Peyer's patch (tissue), 4 donors: Measurements from ENCODE around the gene IMMP2L. TPM values are rescaled to one million over a fixed set of nuclear protein-coding genes. Genes with fewer than 3 reads are reported as not detected.

Experiments
- DNase-seq, 3 donors: peaks; one replicate each; pipeline ENCODE4 v3.0.0-alpha.2; 2017 to 2019
- H3K27ac ChIP-seq, 4 donors: fragments of 200-600 bp; sonication (generic); one replicate each; pipeline ENCODE4 v1.5.1; 2016 to 2019
- H3K27me3 ChIP-seq, 2 donors: fragments of 200-600 bp; sonication (generic); one replicate each; pipeline ENCODE4 v1.5.1; 2019
- H3K36me3 ChIP-seq, 3 donors: fragments of 200-600 bp; sonication (generic); one replicate each; pipeline ENCODE4 v1.5.1; 2016 to 2019
- H3K4me1 ChIP-seq, 4 donors: fragments of 200-600 bp; sonication (generic); one replicate each; pipeline ENCODE4 v1.5.1; 2016 to 2019
- H3K4me3 ChIP-seq, 4 donors: fragments of 200-600 bp; sonication (generic); 1 replicate in 3 of 4; 2 replicates in 1 of 4; pipeline ENCODE4 v1.5.1; 2016 to 2019; ENCODE audit warnings: mild to moderate bottlenecking in 1 of 4
- H3K9me3 ChIP-seq, 4 donors: fragments of 200-600 bp; sonication (generic); one replicate each; pipeline ENCODE4 v1.5.1; 2016 to 2019; ENCODE audit warnings: mild to moderate bottlenecking in 1 of 4
- POLR2A ChIP-seq, 2 donors: fragments of 450-650 bp; IDR thresholded peaks; one replicate each; pipeline ENCODE4 v1.5.1; 2017; ENCODE audit warnings: antibody characterized with exemption in 2 of 2, mild to moderate bottlenecking in 2 of 2, moderate library complexity in 2 of 2
- total RNA-seq, 4 donors: library from RNA; depleted of rRNA; stranded (reverse); fragments of >200 nt; gene quantifications; one replicate each; pipeline ENCODE4 v1.1.0, GENCODE V29; 2016
- TF ChIP-seq, protein P1 (sequence below), 6 experiments: fragments of 450-650 bp in 4 of 6; fragments of 200-600 bp in 2 of 6; sonication (generic) in 1 of 6; IDR thresholded peaks; one replicate each; pipeline ENCODE4 v1.5.1; 2017 to 2019; ENCODE audit warnings: antibody characterized with exemption in 6 of 6, mild to moderate bottlenecking in 3 of 6, moderate library complexity in 1 of 6

The IMMP2L gene
- total RNA-seq, 4 donors from 2014 or later = 5.1 to 16.5 (median 10.9) TPM

- DNase-seq = no peak
- Histone ChIP-seq H3K36me3 (no peaks in the 10 kb centered on the region), H3K27me3 (no peaks in the 10 kb centered on the region), H3K4me1 (no peaks in the 10 kb centered on the region), H3K27ac (no peak overlapping the region), H3K4me3 (no peak overlapping the region), H3K9me3 (no peaks in the 10 kb centered on the region)
- TF ChIP-seq, protein P1, sequence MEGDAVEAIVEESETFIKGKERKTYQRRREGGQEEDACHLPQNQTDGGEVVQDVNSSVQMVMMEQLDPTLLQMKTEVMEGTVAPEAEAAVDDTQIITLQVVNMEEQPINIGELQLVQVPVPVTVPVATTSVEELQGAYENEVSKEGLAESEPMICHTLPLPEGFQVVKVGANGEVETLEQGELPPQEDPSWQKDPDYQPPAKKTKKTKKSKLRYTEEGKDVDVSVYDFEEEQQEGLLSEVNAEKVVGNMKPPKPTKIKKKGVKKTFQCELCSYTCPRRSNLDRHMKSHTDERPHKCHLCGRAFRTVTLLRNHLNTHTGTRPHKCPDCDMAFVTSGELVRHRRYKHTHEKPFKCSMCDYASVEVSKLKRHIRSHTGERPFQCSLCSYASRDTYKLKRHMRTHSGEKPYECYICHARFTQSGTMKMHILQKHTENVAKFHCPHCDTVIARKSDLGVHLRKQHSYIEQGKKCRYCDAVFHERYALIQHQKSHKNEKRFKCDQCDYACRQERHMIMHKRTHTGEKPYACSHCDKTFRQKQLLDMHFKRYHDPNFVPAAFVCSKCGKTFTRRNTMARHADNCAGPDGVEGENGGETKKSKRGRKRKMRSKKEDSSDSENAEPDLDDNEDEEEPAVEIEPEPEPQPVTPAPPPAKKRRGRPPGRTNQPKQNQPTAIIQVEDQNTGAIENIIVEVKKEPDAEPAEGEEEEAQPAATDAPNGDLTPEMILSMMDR (IDR thresholded peaks at IDR 0.05) = no peak
- no peak for TF ChIP-seq POLR2A (IDR thresholded peaks at IDR 0.05)
These were observed 505.2 kb downstream of the IMMP2L start for GRCh38 chr7:111057066-111057465.

GRCh38 chr7:111056371-111056770 lies 505.9 kb downstream of the IMMP2L start:
- no peaks in the 10 kb centered on the region for H3K9me3 ChIP-seq
- H3K36me3 ChIP-seq = no peaks in the 10 kb centered on the region
- no peaks in the 10 kb centered on the region for H3K27me3 ChIP-seq
- DNase-seq = no peak
- no peak overlapping the region for H3K4me3 ChIP-seq
- TF ChIP-seq, protein P1 (IDR thresholded peaks at IDR 0.05) = no peak
- no peak for TF ChIP-seq POLR2A (IDR thresholded peaks at IDR 0.05)
- no peaks in the 10 kb centered on the region for H3K4me1 ChIP-seq
- no peak overlapping the region for H3K27ac ChIP-seq

GRCh38 chr7:111053035-111053434 lies 509.3 kb downstream of the IMMP2L start:
- H3K9me3 ChIP-seq = no peaks in the 10 kb centered on the region
- no peaks in the 10 kb centered on the region for H3K36me3 ChIP-seq
- no peaks in the 10 kb centered on the region for H3K4me1 ChIP-seq
- no peak for DNase-seq
- no peak for TF ChIP-seq POLR2A (IDR thresholded peaks at IDR 0.05)
- TF ChIP-seq, protein P1 (IDR thresholded peaks at IDR 0.05) = no peak
- H3K27me3 ChIP-seq = no peaks in the 10 kb centered on the region
- no peak overlapping the region for H3K27ac ChIP-seq
- no peak overlapping the region for H3K4me3 ChIP-seq

- DNase-seq = no peak
- Histone ChIP-seq H3K9me3 (no peaks in the 10 kb centered on the region), H3K36me3 (no peaks in the 10 kb centered on the region), H3K4me1 (no peaks in the 10 kb centered on the region), H3K4me3 (no peak overlapping the region), H3K27ac (no peak overlapping the region), H3K27me3 (no peaks in the 10 kb centered on the region)
- TF ChIP-seq, protein P1 (IDR thresholded peaks at IDR 0.05) = no peak
These were observed 510.5 kb downstream of the IMMP2L start for GRCh38 chr7:111051832-111052231.

DNA sequence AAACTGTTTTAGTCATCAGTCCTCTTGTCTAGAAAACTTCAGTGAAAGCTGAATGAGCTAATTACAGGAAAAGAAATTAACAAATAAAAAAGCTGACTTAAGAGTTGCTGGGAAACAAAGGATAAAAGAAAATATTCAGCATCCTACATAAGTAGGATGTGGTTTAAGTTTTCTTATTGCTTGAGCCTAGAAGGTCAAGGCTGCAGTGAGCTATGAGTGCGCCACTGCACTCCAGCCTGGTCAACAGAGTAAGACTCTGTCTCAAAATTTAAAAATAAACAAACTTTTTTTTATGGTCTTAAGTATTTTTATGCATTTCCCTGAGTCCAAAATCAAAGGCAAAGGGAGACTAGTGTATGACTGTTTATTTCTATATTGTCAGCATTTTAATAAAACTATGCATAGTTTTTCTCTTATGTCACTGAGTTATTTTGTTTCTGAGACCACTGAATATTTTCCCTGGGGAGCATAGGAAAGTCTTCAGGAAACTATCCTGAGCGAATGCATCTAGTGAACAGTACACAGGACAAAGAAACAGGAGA lies 511.3 kb downstream of the IMMP2L start:
- no peak overlapping the region for H3K27ac ChIP-seq
- no peak for DNase-seq
- no peaks in the 10 kb centered on the region for H3K27me3 ChIP-seq
- no peaks in the 10 kb centered on the region for H3K36me3 ChIP-seq
- TF ChIP-seq POLR2A (IDR thresholded peaks at IDR 0.05) = no peak
- TF ChIP-seq, protein P1 (IDR thresholded peaks at IDR 0.05) = no peak
- H3K9me3 ChIP-seq = no peaks in the 10 kb centered on the region
- no peak overlapping the region for H3K4me3 ChIP-seq
- no peaks in the 10 kb centered on the region for H3K4me1 ChIP-seq
